Liver (tissue), 9 donors: Measurements from ENCODE around the gene VBP1. TPM values are rescaled to one million over a fixed set of nuclear protein-coding genes. Genes with fewer than 3 reads are reported as not detected.
"Not testable (repeated sequence)": the region's sequence is repeated elsewhere in the genome, so short reads cannot be mapped to it uniquely, and the experiment has no call there.

Experiments used
- DNase-seq: peaks from one replicate; pipeline ENCODE4 v3.0.0-alpha.2; 2017; ENCODE audit warnings: low spot score
- H3K27ac ChIP-seq, 2 donors: one replicate each; pipeline ENCODE4 v1.7.0; 2013; ENCODE audit warnings: inconsistent platforms in 2 of 2, low read length in 2 of 2, control low read depth in 1 of 2, low read depth in 1 of 2, mild to moderate bottlenecking in 1 of 2
- H3K27me3 ChIP-seq, 4 donors: one replicate each; pipeline versions ENCODE4 v1.6.1 to v1.7.0; 2013; ENCODE audit warnings: low read length in 3 of 4, inconsistent platforms in 1 of 4, mild to moderate bottlenecking in 1 of 4, moderate library complexity in 1 of 4; ENCODE audit not compliant: control insufficient read depth in 4 of 4, insufficient read depth in 4 of 4
- H3K36me3 ChIP-seq, 4 donors: one replicate each; pipeline versions ENCODE4 v1.6.1 to v1.7.0; 2013; ENCODE audit warnings: low read length in 3 of 4, mild to moderate bottlenecking in 3 of 4, low read depth in 1 of 4, moderate library complexity in 1 of 4; ENCODE audit not compliant: control insufficient read depth in 4 of 4, insufficient read depth in 3 of 4
- H3K4me1 ChIP-seq, 4 donors: one replicate each; pipeline versions ENCODE4 v1.6.1 to v1.7.0; 2013; ENCODE audit warnings: low read length in 3 of 4, mild to moderate bottlenecking in 3 of 4, moderate library complexity in 1 of 4; ENCODE audit not compliant: control insufficient read depth in 4 of 4, insufficient read depth in 4 of 4
- H3K4me3 ChIP-seq, 3 donors: one replicate each; pipeline versions ENCODE4 v1.6.1 to v1.7.0; 2013; ENCODE audit warnings: low read length in 3 of 3, control low read depth in 1 of 3, low read depth in 1 of 3, mild to moderate bottlenecking in 1 of 3
- H3K9ac ChIP-seq, 2 donors: one replicate each; pipeline ENCODE4 v1.7.0; 2013; ENCODE audit warnings: low read length in 2 of 2, mild to moderate bottlenecking in 2 of 2, moderate library complexity in 2 of 2, control low read depth in 1 of 2, low read depth in 1 of 2
- H3K9me3 ChIP-seq, 4 donors: one replicate each; pipeline versions ENCODE4 v1.6.1 to v1.7.0; 2013; ENCODE audit warnings: low read length in 3 of 4; ENCODE audit not compliant: control insufficient read depth in 4 of 4
- FOXA1 ChIP-seq: IDR thresholded peaks from 2 replicates; pipeline ENCODE4 v1.6.1; 2016; ENCODE audit warnings: antibody characterized with exemption
- FOXA2 ChIP-seq: IDR thresholded peaks from 2 replicates; pipeline ENCODE4 v1.6.1; 2016; ENCODE audit warnings: antibody characterized with exemption
- GABPA ChIP-seq, 2 donors: IDR thresholded peaks in 1 of 2; conservative IDR thresholded peaks in 1 of 2; 2 replicates each; pipeline ENCODE4 v1.6.1; 2016; ENCODE audit warnings: antibody characterized with exemption in 2 of 2, mild to moderate bottlenecking in 1 of 2, moderate library complexity in 1 of 2
- HNF4A ChIP-seq, 2 donors: conservative IDR thresholded peaks; 2 replicates each; pipeline ENCODE4 v1.6.1; 2016; ENCODE audit warnings: antibody characterized with exemption in 2 of 2, mild to moderate bottlenecking in 2 of 2
- HNF4G ChIP-seq: IDR thresholded peaks from 2 replicates; pipeline ENCODE4 v1.6.1; 2016; ENCODE audit warnings: antibody characterized with exemption
- MAX ChIP-seq: IDR thresholded peaks from 2 replicates; pipeline ENCODE4 v1.6.1; 2016; ENCODE audit warnings: antibody characterized with exemption
- NR2F2 ChIP-seq: IDR thresholded peaks from 2 replicates; pipeline ENCODE4 v1.6.1; 2016; ENCODE audit warnings: antibody characterized with exemption
- RAD21 ChIP-seq, 2 donors: IDR thresholded peaks; 2 replicates each; pipeline ENCODE4 v1.6.1; 2016; ENCODE audit warnings: antibody characterized with exemption in 2 of 2, mild to moderate bottlenecking in 2 of 2
- REST ChIP-seq: IDR thresholded peaks from 2 replicates; pipeline ENCODE4 v1.6.1; 2016; ENCODE audit warnings: antibody characterized with exemption, mild to moderate bottlenecking
- SP1 ChIP-seq: IDR thresholded peaks from 2 replicates; pipeline ENCODE4 v1.6.1; 2018; ENCODE audit warnings: antibody characterized with exemption, mild to moderate bottlenecking
- TAF1 ChIP-seq: conservative IDR thresholded peaks from 2 replicates; pipeline ENCODE4 v1.6.1; 2016; ENCODE audit warnings: antibody characterized with exemption, mild to moderate bottlenecking
- YY1 ChIP-seq: IDR thresholded peaks from 2 replicates; pipeline ENCODE4 v1.6.1; 2016; ENCODE audit warnings: antibody characterized with exemption, mild to moderate bottlenecking
- WGBS: extraction: QIAGEN DNeasy Blood & Tissue Kit; methylation state at CpG from one replicate; pipeline ENCODE4 v1.1.7; 2013; 5-methylcytosine and 5-hydroxymethylcytosine counted together
- polyA plus RNA-seq, 2 donors: library from polyadenylated mRNA; stranded (reverse) in 1 of 2; unstranded in 1 of 2; fragments of 200-250 nt in 1 of 2; fragments of >200 nt in 1 of 2; fragmentation: Nextera tagmentation in 1 of 2; extraction: Ambion mirVana in 1 of 2; gene quantifications; one replicate each; pipeline versions ENCODE4 v1.2.1 to v1.2.3, GENCODE V29; 2013 to 2015
- total RNA-seq, 2 donors: library from RNA; depleted of rRNA; stranded (reverse); fragments of >200 nt; gene quantifications; one replicate each; pipeline ENCODE4 v1.2.3, GENCODE V29; 2014
- TF ChIP-seq, protein P1 (sequence below): IDR thresholded peaks from 2 replicates; pipeline ENCODE4 v1.6.1; 2016; ENCODE audit warnings: antibody characterized with exemption
- TF ChIP-seq, protein P2 (sequence below): fragments of 150-350 bp; IDR thresholded peaks from 2 replicates; pipeline ENCODE4 v1.5.1; 2017; ENCODE audit warnings: improper control_type of control experiment, low read depth, low read length; ENCODE audit not compliant: missing input control
- donor health status: healthy.
- donor health status: healthy.
- donor health status: healthy.
- donor health status: healthy.
- donor health status: healthy.

VBP1 gene
- total and polyA plus RNA-seq, 4 donors = 15.1 to 40.7 (median 16.6) TPM

DNA sequence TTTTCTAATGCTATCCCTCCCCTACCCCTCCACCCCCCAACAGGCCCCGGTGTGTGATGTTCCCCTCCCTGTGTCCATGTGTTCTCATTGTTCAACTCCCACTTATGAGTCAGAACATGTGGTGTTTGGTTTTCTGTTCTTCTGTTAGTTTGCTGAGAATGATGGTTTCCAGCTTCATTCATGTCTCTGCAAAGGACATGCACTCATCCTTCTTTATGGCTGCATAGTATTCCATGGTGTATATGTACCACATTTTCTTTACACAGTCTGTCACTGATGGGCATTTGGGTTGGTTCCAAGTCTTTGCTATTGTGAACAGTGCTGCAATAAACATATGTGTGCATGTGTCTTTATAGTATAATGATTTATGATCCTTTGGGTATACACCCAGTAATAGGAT lies 51.7 kb downstream of the VBP1 start:
- H3K4me1 ChIP-seq, H3K27ac ChIP-seq, H3K4me3 ChIP-seq, DNase-seq, H3K36me3 ChIP-seq, H3K9me3 ChIP-seq, H3K9ac ChIP-seq, H3K27me3 ChIP-seq: not testable (repeated sequence)
- 84% methylated on average over 1 of the region's 1 CpG for WGBS

GRCh38 chrX:155270969-155271368 lies 54.7 kb downstream of the VBP1 start:
- no peak for DNase-seq
- Histone ChIP-seq H3K4me1 (no peaks in the 10 kb centered on the region), H3K4me3 (no peak overlapping the region), H3K27ac (no peak overlapping the region), H3K27me3 (peaks cover 0 to 2% (median 0%) of the 10 kb centered on the region in 4 donors), H3K9me3 (no peaks in the 10 kb centered on the region), H3K36me3 (no peaks in the 10 kb centered on the region), H3K9ac (no peak overlapping the region)
- TF ChIP-seq TAF1 (no peak), FOXA2 (no peak), HNF4A (conservative IDR thresholded peaks at IDR 0.05) (no peak), FOXA1 (no peak), SP1 (no peak), GABPA (IDR thresholded peaks at IDR 0.05 in 1 of 2, conservative IDR thresholded peaks at IDR 0.05 in 1 of 2) (no peak), MAX (no peak), REST (no peak), NR2F2 (no peak), YY1 (no peak), HNF4G (no peak), RAD21 (IDR thresholded peaks at IDR 0.05) (no peak)
- TF ChIP-seq, protein P1, sequence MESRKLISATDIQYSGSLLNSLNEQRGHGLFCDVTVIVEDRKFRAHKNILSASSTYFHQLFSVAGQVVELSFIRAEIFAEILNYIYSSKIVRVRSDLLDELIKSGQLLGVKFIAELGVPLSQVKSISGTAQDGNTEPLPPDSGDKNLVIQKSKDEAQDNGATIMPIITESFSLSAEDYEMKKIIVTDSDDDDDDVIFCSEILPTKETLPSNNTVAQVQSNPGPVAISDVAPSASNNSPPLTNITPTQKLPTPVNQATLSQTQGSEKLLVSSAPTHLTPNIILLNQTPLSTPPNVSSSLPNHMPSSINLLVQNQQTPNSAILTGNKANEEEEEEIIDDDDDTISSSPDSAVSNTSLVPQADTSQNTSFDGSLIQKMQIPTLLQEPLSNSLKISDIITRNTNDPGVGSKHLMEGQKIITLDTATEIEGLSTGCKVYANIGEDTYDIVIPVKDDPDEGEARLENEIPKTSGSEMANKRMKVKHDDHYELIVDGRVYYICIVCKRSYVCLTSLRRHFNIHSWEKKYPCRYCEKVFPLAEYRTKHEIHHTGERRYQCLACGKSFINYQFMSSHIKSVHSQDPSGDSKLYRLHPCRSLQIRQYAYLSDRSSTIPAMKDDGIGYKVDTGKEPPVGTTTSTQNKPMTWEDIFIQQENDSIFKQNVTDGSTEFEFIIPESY = no peak
- TF ChIP-seq, protein P2, sequence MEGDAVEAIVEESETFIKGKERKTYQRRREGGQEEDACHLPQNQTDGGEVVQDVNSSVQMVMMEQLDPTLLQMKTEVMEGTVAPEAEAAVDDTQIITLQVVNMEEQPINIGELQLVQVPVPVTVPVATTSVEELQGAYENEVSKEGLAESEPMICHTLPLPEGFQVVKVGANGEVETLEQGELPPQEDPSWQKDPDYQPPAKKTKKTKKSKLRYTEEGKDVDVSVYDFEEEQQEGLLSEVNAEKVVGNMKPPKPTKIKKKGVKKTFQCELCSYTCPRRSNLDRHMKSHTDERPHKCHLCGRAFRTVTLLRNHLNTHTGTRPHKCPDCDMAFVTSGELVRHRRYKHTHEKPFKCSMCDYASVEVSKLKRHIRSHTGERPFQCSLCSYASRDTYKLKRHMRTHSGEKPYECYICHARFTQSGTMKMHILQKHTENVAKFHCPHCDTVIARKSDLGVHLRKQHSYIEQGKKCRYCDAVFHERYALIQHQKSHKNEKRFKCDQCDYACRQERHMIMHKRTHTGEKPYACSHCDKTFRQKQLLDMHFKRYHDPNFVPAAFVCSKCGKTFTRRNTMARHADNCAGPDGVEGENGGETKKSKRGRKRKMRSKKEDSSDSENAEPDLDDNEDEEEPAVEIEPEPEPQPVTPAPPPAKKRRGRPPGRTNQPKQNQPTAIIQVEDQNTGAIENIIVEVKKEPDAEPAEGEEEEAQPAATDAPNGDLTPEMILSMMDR = no peak
- 93% methylated on average over 1 of the region's 1 CpG for WGBS
